NB4 (cell line): ENCODE data around the gene KRTAP17-1.

Source experiments
- CTCF ChIP-seq: IDR thresholded peaks from one replicate; pipeline ENCODE4 v1.5.1; 2012; ENCODE audit warnings: low read depth, low read length
- POLR2A ChIP-seq: IDR thresholded peaks from 2 replicates; pipeline ENCODE4 v1.6.1; 2011; ENCODE audit warnings: mild to moderate bottlenecking; ENCODE audit not compliant: insufficient read length; ENCODE audit errors: extremely low read depth

- no peak for TF ChIP-seq POLR2A
- TF ChIP-seq CTCF, result no peak
Observed at GRCh38 chr17:41308251-41308917, 7.1 kb downstream of the KRTAP17-1 start.
